IMR-90 (cell line): ENCODE measurements around the gene NPTX1.

Source experiments
- CEBPB ChIP-seq: IDR thresholded peaks from 2 replicates; pipeline ENCODE4 v1.6.1; 2012; ENCODE audit warnings: low read depth, low read length, improper control_type of control experiment
- CTCF ChIP-seq: conservative IDR thresholded peaks from 2 replicates; pipeline ENCODE4 v1.5.1; 2012; ENCODE audit warnings: mild to moderate bottlenecking, low read depth, low read length, improper control_type of control experiment
- RCOR1 ChIP-seq: IDR thresholded peaks from 2 replicates; pipeline ENCODE4 v1.6.1; 2012; ENCODE audit warnings: mild to moderate bottlenecking, low read length, improper control_type of control experiment; ENCODE audit not compliant: insufficient replicate concordance

GRCh38 chr17:80471922-80472321 lies 4.5 kb downstream of the NPTX1 start:
- no peak for TF ChIP-seq CTCF
- TF ChIP-seq RCOR1, result no peak
- TF ChIP-seq CEBPB, result no peak
